PFSK-1 (cell line): ENCODE data around the gene SSPN.

Experiments used
- FOXP2 ChIP-seq: optimal IDR thresholded peaks from 2 replicates; pipeline ENCODE3; 2011; ENCODE audit warnings: borderline replicate concordance, control low read depth, inconsistent platforms; ENCODE audit not compliant: insufficient read depth; ENCODE audit errors: extremely low read length, extremely low read depth
- POLR2AphosphoS5 ChIP-seq: IDR thresholded peaks from 2 replicates; pipeline ENCODE4 v1.6.1; 2012; ENCODE audit warnings: low read depth, mild to moderate bottlenecking, control low read depth, low read length, moderate library complexity
- SIN3A ChIP-seq: IDR thresholded peaks from 2 replicates; pipeline ENCODE4 v1.6.1; 2012; ENCODE audit warnings: mild to moderate bottlenecking, low read length, moderate library complexity, borderline replicate concordance; ENCODE audit not compliant: insufficient read depth
- TAF1 ChIP-seq: IDR thresholded peaks from 2 replicates; pipeline ENCODE4 v1.6.1; 2012; ENCODE audit warnings: low read length, control low read depth, borderline replicate concordance; ENCODE audit not compliant: insufficient read depth
- TF ChIP-seq, protein P1 (sequence below), 2 experiments: IDR thresholded peaks; 2 replicates each; pipeline versions ENCODE4 v1.6.1 to v1.8.0; 2011 to 2012; ENCODE audit warnings: low read depth in 2 of 2, low read length in 2 of 2, control low read depth in 1 of 2, inconsistent platforms in 1 of 2, mild to moderate bottlenecking in 1 of 2, moderate library complexity in 1 of 2; ENCODE audit not compliant: insufficient read depth in 1 of 2

SSPN gene

DNA sequence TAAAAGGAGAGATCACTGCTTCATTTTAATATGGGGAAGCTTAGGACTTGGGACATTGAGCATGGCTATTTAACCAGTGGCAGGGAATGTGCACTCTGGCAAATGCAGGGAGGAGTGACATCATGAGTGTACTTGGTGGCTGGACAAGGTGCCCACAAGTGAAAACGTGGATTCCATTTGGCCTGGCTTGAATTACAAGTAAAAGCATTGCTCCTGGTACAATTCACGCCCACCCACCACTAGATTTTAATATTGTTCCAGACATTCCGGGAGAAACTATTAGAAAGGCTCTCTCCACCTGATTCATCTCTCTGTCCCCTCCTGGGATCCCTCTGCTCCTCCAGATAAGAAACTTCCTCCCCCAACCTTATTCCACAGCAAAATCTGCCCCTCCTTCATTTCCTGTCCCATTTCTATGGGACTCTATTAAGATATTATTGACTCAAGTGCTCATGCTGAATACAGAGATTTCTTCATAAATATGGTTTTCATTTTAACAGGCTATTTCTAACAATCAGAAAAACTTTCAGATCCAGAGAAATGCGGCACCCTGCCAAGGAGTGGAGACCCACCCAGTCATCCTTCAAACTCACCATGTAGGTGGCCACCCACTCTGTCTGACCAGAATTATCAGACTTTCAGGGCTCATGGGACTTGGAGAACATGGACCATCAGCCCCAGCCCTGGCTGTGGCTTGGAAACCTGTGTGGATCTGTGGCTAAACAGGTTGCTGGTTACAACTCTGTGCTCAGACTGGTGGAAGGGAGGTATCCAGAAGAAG is 43.2 kb downstream of the SSPN start:
- TF ChIP-seq POLR2AphosphoS5, result no peak

DNA sequence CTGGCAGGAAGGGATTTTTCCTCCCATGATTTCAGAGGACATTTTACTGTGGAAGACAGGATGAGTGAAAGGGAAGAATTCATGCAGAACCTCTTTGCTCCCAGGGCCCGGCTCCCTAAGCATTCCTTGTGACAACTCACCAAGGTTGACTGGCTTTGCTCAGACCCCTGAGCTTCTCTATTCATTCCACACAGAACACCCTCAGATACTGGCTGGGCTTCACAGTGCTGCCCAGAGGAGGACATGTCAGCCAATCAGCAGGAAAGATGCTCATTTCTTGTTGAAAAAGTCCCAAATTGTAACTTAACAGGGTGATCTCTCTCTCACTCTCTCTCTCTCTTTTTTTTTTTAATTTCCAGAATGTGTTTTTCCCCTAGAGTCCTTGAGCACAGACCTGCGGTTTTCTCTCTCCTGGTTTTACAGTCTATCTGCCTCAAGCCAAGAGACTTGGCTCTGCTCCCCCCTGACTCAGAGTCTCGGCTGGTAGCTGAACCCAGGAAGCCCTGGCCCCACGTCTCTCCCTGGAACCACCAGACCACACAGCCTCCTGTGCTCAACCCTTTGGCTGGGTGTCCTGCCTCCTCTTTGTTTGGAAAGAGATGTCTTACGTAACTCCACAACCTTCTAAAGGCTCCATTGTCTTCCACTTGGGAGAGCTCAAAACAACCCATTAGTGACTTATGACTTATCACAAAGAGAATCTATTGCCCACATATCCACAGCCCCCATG is 43.9 kb downstream of the SSPN start:
- no peak for TF ChIP-seq POLR2AphosphoS5

DNA sequence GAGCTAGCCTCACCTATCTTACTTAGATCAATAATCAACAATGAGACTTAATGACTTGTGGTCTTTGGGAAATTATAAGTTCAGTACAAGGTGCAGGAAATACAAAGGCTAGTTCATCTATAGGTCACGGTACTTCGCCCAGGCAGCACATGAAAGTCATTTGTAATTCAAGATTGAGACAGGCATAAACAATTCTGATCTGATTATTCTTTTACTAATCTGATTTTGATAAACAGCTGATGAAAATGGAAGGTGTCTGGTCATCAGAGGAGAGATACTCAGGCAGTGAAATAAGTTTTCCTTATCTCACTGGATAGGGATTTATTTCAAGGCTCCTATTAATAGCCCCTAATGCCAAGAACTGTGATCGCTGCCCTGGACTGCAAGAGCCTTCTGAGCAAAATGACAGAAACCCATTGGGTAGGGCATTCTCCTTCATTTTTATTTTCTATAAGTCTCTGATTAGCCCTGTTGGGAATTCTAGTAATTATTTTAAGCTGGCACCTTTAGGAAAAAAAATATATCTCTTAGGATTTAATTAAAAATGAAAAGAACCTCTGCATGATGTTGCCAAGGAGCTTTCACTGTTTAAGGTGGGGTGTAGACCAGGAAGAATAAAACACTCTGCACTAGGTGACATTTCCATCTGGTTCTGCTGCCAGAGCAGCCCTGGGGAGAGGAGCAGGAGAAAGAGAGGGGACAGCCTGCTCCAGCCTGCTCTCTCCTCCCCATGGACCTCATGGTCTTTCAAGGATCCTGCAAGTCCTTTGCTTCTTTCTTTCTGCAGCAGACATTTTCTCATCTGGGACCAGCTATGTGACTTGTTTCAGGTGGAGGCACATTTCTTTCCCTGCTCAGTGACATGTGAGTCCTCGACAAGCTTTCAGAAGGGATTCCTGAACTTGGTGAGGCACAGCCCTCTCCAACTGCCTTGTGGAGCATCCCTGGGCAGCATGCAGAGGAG is 44.8 kb downstream of the SSPN start:
- TF ChIP-seq, protein P1, sequence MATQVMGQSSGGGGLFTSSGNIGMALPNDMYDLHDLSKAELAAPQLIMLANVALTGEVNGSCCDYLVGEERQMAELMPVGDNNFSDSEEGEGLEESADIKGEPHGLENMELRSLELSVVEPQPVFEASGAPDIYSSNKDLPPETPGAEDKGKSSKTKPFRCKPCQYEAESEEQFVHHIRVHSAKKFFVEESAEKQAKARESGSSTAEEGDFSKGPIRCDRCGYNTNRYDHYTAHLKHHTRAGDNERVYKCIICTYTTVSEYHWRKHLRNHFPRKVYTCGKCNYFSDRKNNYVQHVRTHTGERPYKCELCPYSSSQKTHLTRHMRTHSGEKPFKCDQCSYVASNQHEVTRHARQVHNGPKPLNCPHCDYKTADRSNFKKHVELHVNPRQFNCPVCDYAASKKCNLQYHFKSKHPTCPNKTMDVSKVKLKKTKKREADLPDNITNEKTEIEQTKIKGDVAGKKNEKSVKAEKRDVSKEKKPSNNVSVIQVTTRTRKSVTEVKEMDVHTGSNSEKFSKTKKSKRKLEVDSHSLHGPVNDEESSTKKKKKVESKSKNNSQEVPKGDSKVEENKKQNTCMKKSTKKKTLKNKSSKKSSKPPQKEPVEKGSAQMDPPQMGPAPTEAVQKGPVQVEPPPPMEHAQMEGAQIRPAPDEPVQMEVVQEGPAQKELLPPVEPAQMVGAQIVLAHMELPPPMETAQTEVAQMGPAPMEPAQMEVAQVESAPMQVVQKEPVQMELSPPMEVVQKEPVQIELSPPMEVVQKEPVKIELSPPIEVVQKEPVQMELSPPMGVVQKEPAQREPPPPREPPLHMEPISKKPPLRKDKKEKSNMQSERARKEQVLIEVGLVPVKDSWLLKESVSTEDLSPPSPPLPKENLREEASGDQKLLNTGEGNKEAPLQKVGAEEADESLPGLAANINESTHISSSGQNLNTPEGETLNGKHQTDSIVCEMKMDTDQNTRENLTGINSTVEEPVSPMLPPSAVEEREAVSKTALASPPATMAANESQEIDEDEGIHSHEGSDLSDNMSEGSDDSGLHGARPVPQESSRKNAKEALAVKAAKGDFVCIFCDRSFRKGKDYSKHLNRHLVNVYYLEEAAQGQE (IDR thresholded peaks at IDR 0.05; ENCODE audit: insufficient read depth in 1 of 2, low read depth in 2 of 2, low read length in 2 of 2), result no peak
- TF ChIP-seq TAF1 (no peak), SIN3A (no peak), FOXP2 (no peak), POLR2AphosphoS5 (no peak)

DNA sequence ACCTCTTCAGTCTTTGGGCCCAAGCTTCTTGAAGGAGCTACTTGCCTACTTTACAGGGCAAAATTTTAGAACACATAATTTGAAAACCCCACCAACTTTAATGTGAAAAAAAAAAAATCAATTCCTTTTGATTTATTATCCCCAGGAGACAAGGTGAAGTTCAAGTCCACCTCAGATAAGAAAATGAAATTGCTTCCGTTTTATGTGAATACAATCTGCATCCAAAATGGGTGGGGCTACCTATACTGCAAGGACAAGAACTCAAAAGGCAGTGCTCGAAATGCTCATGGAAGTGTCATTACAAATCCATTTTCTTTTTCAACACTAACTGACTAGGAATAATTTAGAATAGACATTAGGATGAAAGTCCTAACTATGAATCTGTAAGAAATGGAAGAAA is 45.7 kb downstream of the SSPN start:
- TF ChIP-seq, protein P1 (IDR thresholded peaks at IDR 0.05; ENCODE audit: insufficient read depth in 1 of 2, low read depth in 2 of 2, low read length in 2 of 2), result no peak
- TF ChIP-seq POLR2AphosphoS5 (no peak), TAF1 (no peak), SIN3A (no peak), FOXP2 (no peak)

GRCh38 chr12:26242683-26243082 is 47.3 kb downstream of the SSPN start:
- TF ChIP-seq, protein P1 (IDR thresholded peaks at IDR 0.05; ENCODE audit: insufficient read depth in 1 of 2, low read depth in 2 of 2, low read length in 2 of 2), result no peak
- TF ChIP-seq SIN3A (no peak), TAF1 (no peak), FOXP2 (no peak), POLR2AphosphoS5 (no peak)
